ENCODE measurements around the gene TMEM200B. TPM values are rescaled to one million over a fixed set of nuclear protein-coding genes. Genes with fewer than 3 reads are reported as not detected.

TMEM200B gene
- total RNA-seq, 1 experiment from 2014 or later: 9.0 TPM

DNA sequence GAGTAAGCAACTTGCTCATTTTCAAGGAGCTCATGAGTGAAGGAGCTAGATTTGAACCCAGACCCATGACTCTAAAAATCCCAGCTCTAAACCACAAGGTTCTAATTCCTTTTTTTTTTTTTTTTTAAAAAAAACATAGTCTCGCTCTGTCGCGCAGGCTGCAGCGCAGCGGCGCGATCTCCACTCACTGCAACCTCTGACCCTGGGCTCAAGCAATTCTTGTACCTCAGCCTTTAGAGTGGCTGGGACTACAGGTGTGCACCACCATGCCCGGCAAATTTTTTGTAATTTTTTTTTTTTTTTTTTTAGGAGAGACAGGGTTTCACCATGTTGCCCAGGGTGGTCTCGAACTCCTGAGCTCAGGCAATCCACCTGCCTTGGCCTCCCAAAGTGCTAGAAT is 44.2 kb upstream of the TMEM200B start:
- Histone ChIP-seq H4K20me1 (ENCODE audit: low read length) (peaks cover 57% of the 10 kb centered on the region), H3K27me3 (ENCODE audit: low read length) (no peaks in the 10 kb centered on the region), H3K4me2 (ENCODE audit: low read length) (no peak overlapping the region), H2AFZ (ENCODE audit: low read length) (no peak overlapping the region), H3K9me2 (replicated peaks; ENCODE audit: low read length) (no peaks in the 10 kb centered on the region), H3F3A (ENCODE audit: low read length, unreplicated experiment) (no peaks in the 10 kb centered on the region), H3K9ac (ENCODE audit: low read length) (no peak overlapping the region), H3K36me3 (ENCODE audit: low read depth, low read length) (peaks cover 59% of the 10 kb centered on the region), H3K27ac (ENCODE audit: low read length) (no peak overlapping the region), H3K79me2 (ENCODE audit: low read length) (peaks cover 100% of the 10 kb centered on the region), H3K4me3 (ENCODE audit: low read length) (no peak overlapping the region), H3K9me3 (ENCODE audit: low read length) (no peaks in the 10 kb centered on the region), H3K4me1 (ENCODE audit: insufficient read depth, low read length) (no peaks in the 10 kb centered on the region)
- TF ChIP-seq EZH2 (IDR thresholded peaks at IDR 0.05; ENCODE audit: low read length, unreplicated experiment) (no peak), EZH2phosphoT487 (IDR thresholded peaks at IDR 0.05; ENCODE audit: borderline replicate concordance, low read length) (no peak)
- TF ChIP-seq, protein P1, sequence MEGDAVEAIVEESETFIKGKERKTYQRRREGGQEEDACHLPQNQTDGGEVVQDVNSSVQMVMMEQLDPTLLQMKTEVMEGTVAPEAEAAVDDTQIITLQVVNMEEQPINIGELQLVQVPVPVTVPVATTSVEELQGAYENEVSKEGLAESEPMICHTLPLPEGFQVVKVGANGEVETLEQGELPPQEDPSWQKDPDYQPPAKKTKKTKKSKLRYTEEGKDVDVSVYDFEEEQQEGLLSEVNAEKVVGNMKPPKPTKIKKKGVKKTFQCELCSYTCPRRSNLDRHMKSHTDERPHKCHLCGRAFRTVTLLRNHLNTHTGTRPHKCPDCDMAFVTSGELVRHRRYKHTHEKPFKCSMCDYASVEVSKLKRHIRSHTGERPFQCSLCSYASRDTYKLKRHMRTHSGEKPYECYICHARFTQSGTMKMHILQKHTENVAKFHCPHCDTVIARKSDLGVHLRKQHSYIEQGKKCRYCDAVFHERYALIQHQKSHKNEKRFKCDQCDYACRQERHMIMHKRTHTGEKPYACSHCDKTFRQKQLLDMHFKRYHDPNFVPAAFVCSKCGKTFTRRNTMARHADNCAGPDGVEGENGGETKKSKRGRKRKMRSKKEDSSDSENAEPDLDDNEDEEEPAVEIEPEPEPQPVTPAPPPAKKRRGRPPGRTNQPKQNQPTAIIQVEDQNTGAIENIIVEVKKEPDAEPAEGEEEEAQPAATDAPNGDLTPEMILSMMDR (conservative IDR thresholded peaks at IDR 0.05; ENCODE audit: low read depth, low read length): no peak
- ChIA-PET POLR2A (ENCODE audit: unreplicated experiment) (no interaction called here), CTCF (no interaction called here)
- no TSS peak for BruUV-seq (replicated peaks)
- DNase-seq: no peak
- intact Hi-C loops (cut with micrococcal nuclease): no loop called here
- no peak for ATAC-seq

DNA sequence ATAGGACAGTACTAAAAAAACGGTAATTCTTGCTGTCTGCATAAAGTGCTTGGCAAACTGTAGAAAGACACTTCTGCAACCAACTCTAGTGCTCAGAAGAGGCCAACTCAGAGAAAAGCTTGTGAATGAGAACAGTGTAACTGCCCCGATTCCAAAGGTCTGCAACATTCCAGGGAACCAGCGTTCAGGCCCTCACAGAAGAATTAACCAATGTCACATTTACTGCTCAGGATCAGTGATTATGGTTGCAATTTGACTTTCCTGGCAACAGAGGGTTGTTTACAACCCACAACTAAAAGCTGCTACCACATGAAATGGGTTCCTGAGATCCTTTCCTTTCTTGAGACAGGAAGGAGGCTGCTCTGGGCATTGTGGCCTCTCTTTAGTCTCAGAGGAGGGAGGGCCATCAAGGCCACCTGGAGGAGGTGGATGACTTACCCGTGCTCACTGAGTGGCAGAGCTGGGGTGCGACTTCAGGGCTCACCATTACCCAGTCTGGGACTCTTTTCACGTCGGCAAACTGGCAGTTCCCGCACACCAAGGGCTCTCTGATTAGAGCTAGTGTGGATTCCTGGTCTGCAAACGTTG is 42.7 kb upstream of the TMEM200B start:
- Histone ChIP-seq H3K27me3 (ENCODE audit: low read length) (no peaks in the 10 kb centered on the region), H3K9ac (ENCODE audit: low read length) (no peak overlapping the region), H3K9me2 (replicated peaks; ENCODE audit: low read length) (no peaks in the 10 kb centered on the region), H3K27ac (ENCODE audit: low read length) (no peak overlapping the region), H3K79me2 (ENCODE audit: low read length) (peaks cover 100% of the 10 kb centered on the region), H4K20me1 (ENCODE audit: low read length) (peaks cover 41% of the 10 kb centered on the region), H3K4me2 (ENCODE audit: low read length) (no peak overlapping the region), H3K9me3 (ENCODE audit: low read length) (no peaks in the 10 kb centered on the region), H3K4me3 (ENCODE audit: low read length) (no peak overlapping the region), H2AFZ (ENCODE audit: low read length) (no peak overlapping the region), H3K4me1 (ENCODE audit: insufficient read depth, low read length) (no peaks in the 10 kb centered on the region), H3K36me3 (ENCODE audit: low read depth, low read length) (peaks cover 63% of the 10 kb centered on the region), H3F3A (ENCODE audit: low read length, unreplicated experiment) (no peaks in the 10 kb centered on the region)
- TF ChIP-seq EZH2phosphoT487 (IDR thresholded peaks at IDR 0.05; ENCODE audit: borderline replicate concordance, low read length) (no peak), EZH2 (IDR thresholded peaks at IDR 0.05; ENCODE audit: low read length, unreplicated experiment) (no peak)
- TF ChIP-seq, protein P1 (conservative IDR thresholded peaks at IDR 0.05; ENCODE audit: low read depth, low read length): no peak
- ChIA-PET POLR2A (ENCODE audit: unreplicated experiment) (interaction anchor here (0.6 kb wide), 1 partner anchor 1792 kb away, joined by 4 read pairs; no protein-coding TSS in a partner anchor), CTCF (interaction anchor here (0.6 kb wide), 1 partner anchor 36 kb away, joined by 3 read pairs; no protein-coding TSS in a partner anchor)
- DNase-seq (no peak), ATAC-seq (no peak)
- intact Hi-C loops (cut with micrococcal nuclease): no loop called here
- BruUV-seq (replicated peaks): no TSS peak

GRCh38 chr1:29164588-29164987 is 40.9 kb upstream of the TMEM200B start:
- Histone ChIP-seq H3K9ac (ENCODE audit: low read length) (no peak overlapping the region), H3K4me2 (ENCODE audit: low read length) (no peak overlapping the region), H3K4me3 (ENCODE audit: low read length) (no peak overlapping the region), H3K27me3 (ENCODE audit: low read length) (no peaks in the 10 kb centered on the region), H3K27ac (ENCODE audit: low read length) (no peak overlapping the region), H3K9me2 (replicated peaks; ENCODE audit: low read length) (no peaks in the 10 kb centered on the region), H3K4me1 (ENCODE audit: insufficient read depth, low read length) (no peaks in the 10 kb centered on the region), H3F3A (ENCODE audit: low read length, unreplicated experiment) (no peaks in the 10 kb centered on the region), H2AFZ (ENCODE audit: low read length) (no peak overlapping the region), H3K36me3 (ENCODE audit: low read depth, low read length) (peaks cover 69% of the 10 kb centered on the region), H3K79me2 (ENCODE audit: low read length) (peaks cover 94% of the 10 kb centered on the region), H3K9me3 (ENCODE audit: low read length) (no peaks in the 10 kb centered on the region), H4K20me1 (ENCODE audit: low read length) (peaks cover 31% of the 10 kb centered on the region)
- DNase-seq (no peak), ATAC-seq (no peak)
- intact Hi-C loops (cut with micrococcal nuclease): no loop called here
- CTCF ChIA-PET: no interaction called here
- TF ChIP-seq, protein P1 (conservative IDR thresholded peaks at IDR 0.05; ENCODE audit: low read depth, low read length): no peak
- no peak for TF ChIP-seq EZH2 (IDR thresholded peaks at IDR 0.05; ENCODE audit: low read length, unreplicated experiment)
- TF ChIP-seq EZH2phosphoT487 (IDR thresholded peaks at IDR 0.05; ENCODE audit: borderline replicate concordance, low read length): no peak
- POLR2A ChIA-PET (ENCODE audit: unreplicated experiment): interaction anchor here (0.7 kb wide), 1 partner anchor 17 kb away, joined by 3 read pairs; the partner anchor contains the start of gene SRSF4
- BruUV-seq (replicated peaks): no TSS peak
